B cell (primary cell): ENCODE results near the gene SMIM17. TPM values are rescaled to one million over a fixed set of nuclear protein-coding genes. Genes with fewer than 3 reads are reported as not detected.

Experiments used
- ATAC-seq: fragments of 200-7000 bp; cut with Tn5 transposase; one replicate; pipeline ENCODE4 v1.10.0; 2021; ENCODE audit warnings: low read depth, mild to moderate bottlenecking, moderate number of reproducible peaks, moderate library complexity
- CTCF ChIA-PET: fragments of 350-600 bp; sonication (Branson Sonifier 250); formaldehyde crosslinking; loops from one replicate; lab custom pipeline; 2021; ENCODE audit warnings: antibody characterized with exemption, inconsistent platforms; lab: Charles Lee
- POLR2A ChIA-PET: fragments of 350-600 bp; sonication (Branson Sonifier 250); formaldehyde crosslinking; loops from one replicate; lab custom pipeline; 2021; ENCODE audit warnings: antibody characterized with exemption; lab: Charles Lee
- DNase-seq: peaks from one replicate; pipeline ENCODE4 v3.0.0; 2013
- H2AFZ ChIP-seq: 2 replicates; pipeline ENCODE4 v1.6.1; 2012; ENCODE audit warnings: mild to moderate bottlenecking, low read depth, low read length; ENCODE audit not compliant: insufficient read depth, poor library complexity, severe bottlenecking
- H3K27ac ChIP-seq, 2 donors: 1 replicate in 1 of 2; 2 replicates in 1 of 2; pipeline ENCODE4 v1.5.1; 2012 to 2013; ENCODE audit warnings: low read length in 2 of 2, mild to moderate bottlenecking in 2 of 2, moderate library complexity in 1 of 2
- H3K27me3 ChIP-seq, 4 experiments: fragments of 200-600 bp in 1 of 4; sonication (generic) in 1 of 4; replicated peaks in 1 of 4; 1 replicate in 2 of 4; 2 replicates in 2 of 4; pipeline versions ENCODE4 v1.6.1 to v1.7.0; 2013 to 2016; ENCODE audit warnings: low read length in 3 of 4, mild to moderate bottlenecking in 2 of 4, mixed read lengths in 1 of 4, moderate library complexity in 1 of 4; ENCODE audit not compliant: insufficient read depth in 4 of 4, control insufficient read depth in 3 of 4; ENCODE audit errors: control extremely low read depth in 1 of 4
- H3K36me3 ChIP-seq, 2 experiments: replicated peaks in 1 of 2; 1 replicate in 1 of 2; 2 replicates in 1 of 2; pipeline versions ENCODE4 v1.6.1 to v1.7.1; 2013; ENCODE audit warnings: low read length in 1 of 2; ENCODE audit not compliant: insufficient read depth in 2 of 2, control insufficient read depth in 1 of 2; ENCODE audit errors: control extremely low read depth in 1 of 2, extremely low read depth in 1 of 2
- H3K4me1 ChIP-seq, 2 donors: fragments of 200-600 bp in 1 of 2; sonication (generic) in 1 of 2; 1 replicate in 1 of 2; 2 replicates in 1 of 2; pipeline versions ENCODE4 v1.5.1 to v1.6.1; 2013 to 2017; ENCODE audit warnings: low read length in 2 of 2; ENCODE audit not compliant: control insufficient read depth in 2 of 2, insufficient read depth in 2 of 2
- H3K4me2 ChIP-seq: replicated peaks from 2 replicates; pipeline ENCODE3; 2012; ENCODE audit warnings: mild to moderate bottlenecking, low read depth, low read length; ENCODE audit not compliant: poor library complexity, severe bottlenecking
- H3K4me3 ChIP-seq, 5 experiments: fragments of 200-600 bp in 1 of 5; sonication (generic) in 1 of 5; 1 replicate in 3 of 5; 2 replicates in 2 of 5; pipeline versions ENCODE4 v1.5.1 to v1.7.0; 2011 to 2016; ENCODE audit warnings: low read length in 4 of 5, mild to moderate bottlenecking in 4 of 5, low read depth in 2 of 5, control low read depth in 1 of 5, moderate library complexity in 1 of 5; ENCODE audit not compliant: insufficient read depth in 1 of 5; ENCODE audit errors: control extremely low read depth in 1 of 5, extremely low read depth in 1 of 5
- H3K79me2 ChIP-seq: fragments of 200-600 bp; sonication (generic); one replicate; pipeline ENCODE4 v1.6.0; 2016; ENCODE audit warnings: low read length; ENCODE audit not compliant: control insufficient read depth, insufficient read depth
- H3K9ac ChIP-seq: fragments of 200-600 bp; sonication (generic); 2 replicates; pipeline ENCODE4 v1.6.1; 2017; ENCODE audit warnings: mild to moderate bottlenecking, low read length, moderate library complexity
- H3K9me3 ChIP-seq, 3 donors: one replicate each; pipeline versions ENCODE4 v1.6.1 to v1.7.1; 2013; ENCODE audit warnings: low read length in 2 of 3; ENCODE audit not compliant: control insufficient read depth in 2 of 3, insufficient read depth in 1 of 3; ENCODE audit errors: control extremely low read depth in 1 of 3
- H4K20me1 ChIP-seq: 2 replicates; pipeline ENCODE4 v1.6.0; 2012; ENCODE audit warnings: mild to moderate bottlenecking, low read length; ENCODE audit not compliant: insufficient read depth, control insufficient read depth, poor library complexity, severe bottlenecking
- H3K27ac Mint-ChIP-seq: one replicate; pipeline ENCODE4 v1.8.0; 2021; ENCODE audit warnings: mixed read lengths
- H3K27me3 Mint-ChIP-seq: one replicate; pipeline ENCODE4 v1.8.0; 2021; ENCODE audit warnings: mixed read lengths
- H3K4me1 Mint-ChIP-seq: one replicate; pipeline ENCODE4 v1.8.0; 2021; ENCODE audit warnings: mixed read lengths
- H3K4me3 Mint-ChIP-seq: one replicate; pipeline ENCODE4 v1.8.0; 2021; ENCODE audit warnings: mixed read lengths
- H3K9me3 Mint-ChIP-seq: one replicate; pipeline ENCODE4 v1.8.0; 2022; ENCODE audit warnings: mixed read lengths; ENCODE audit not compliant: insufficient read depth
- EZH2 ChIP-seq: IDR thresholded peaks from 2 replicates; pipeline ENCODE4 v1.6.1; 2012; ENCODE audit warnings: borderline replicate concordance, low read depth, mild to moderate bottlenecking, moderate library complexity, low read length; ENCODE audit not compliant: insufficient read depth, poor library complexity, severe bottlenecking
- whole genome bisulfite sequencing: methylation state at CpG from one replicate; pipeline ENCODE4 v1.1.5; 2013; ENCODE audit warnings: missing lambda C conversion rate; ENCODE audit not compliant: insufficient coverage; 5-methylcytosine and 5-hydroxymethylcytosine counted together
- intact Hi-C: fragments of 100-400 bp; cut with micrococcal nuclease; formaldehyde crosslinking; loops from one replicate; pipeline ENCODE4 v1.10.0; 2022
- polyA plus RNA-seq: library from polyadenylated mRNA; depleted of rRNA; stranded (reverse); fragments of >200 nt; gene quantifications from 2 replicates; pipeline ENCODE4 v1.2.3, GENCODE V29; 2012
- total RNA-seq, 2 donors: library from RNA; stranded (reverse); fragments of 120-200 nt in 1 of 2; gene quantifications; 1 replicate in 1 of 2; 2 replicates in 1 of 2; pipeline versions ENCODE4 v1.2.3 to v1.2.4, GENCODE V29; 2013 to 2022
- TF ChIP-seq, protein P1 (sequence below): fragments of 200-600 bp; IDR thresholded peaks from one replicate; pipeline ENCODE4 v1.8.0; 2022; ENCODE audit warnings: antibody characterized with exemption, mild to moderate bottlenecking

SMIM17 gene
- total and polyA plus RNA-seq, 2 donors (not counting 1 experiment from before 2014, with no cell fraction given) = not detected

GRCh38 chr19:56601375-56601774, 41.6 kb upstream of the SMIM17 start:
- DNase-seq (no peak), ATAC-seq (no peak)
- H3K4me1 Mint-ChIP-seq = peaks cover 3% of the 10 kb centered on the region
- CTCF ChIA-PET = no interaction called here
- peaks cover 14% of the 10 kb centered on the region for H3K9me3 Mint-ChIP-seq
- no peaks in the 10 kb centered on the region for H3K27me3 Mint-ChIP-seq
- H3K4me2 ChIP-seq = no peak overlapping the region
- H3K4me3 Mint-ChIP-seq = no peak overlapping the region
- 100% methylated on average over 3 of the region's 3 CpGs for WGBS
- H3K4me3 ChIP-seq = no peak overlapping the region
- no peak overlapping the region for H3K27ac ChIP-seq
- POLR2A ChIA-PET = no interaction called here
- peaks cover 1 to 34% (median 29%) of the 10 kb centered on the region in 3 donors for H3K9me3 ChIP-seq
- peaks cover 74% of the 10 kb centered on the region for H3K79me2 ChIP-seq
- H3K4me1 ChIP-seq = peaks cover 0 to 2% of the 10 kb centered on the region in 2 donors
- intact Hi-C loops = no loop called here
- H4K20me1 ChIP-seq = no peaks in the 10 kb centered on the region
- peaks cover 0 to 21% of the 10 kb centered on the region in 2 experiments for H3K36me3 ChIP-seq
- TF ChIP-seq, protein P1, sequence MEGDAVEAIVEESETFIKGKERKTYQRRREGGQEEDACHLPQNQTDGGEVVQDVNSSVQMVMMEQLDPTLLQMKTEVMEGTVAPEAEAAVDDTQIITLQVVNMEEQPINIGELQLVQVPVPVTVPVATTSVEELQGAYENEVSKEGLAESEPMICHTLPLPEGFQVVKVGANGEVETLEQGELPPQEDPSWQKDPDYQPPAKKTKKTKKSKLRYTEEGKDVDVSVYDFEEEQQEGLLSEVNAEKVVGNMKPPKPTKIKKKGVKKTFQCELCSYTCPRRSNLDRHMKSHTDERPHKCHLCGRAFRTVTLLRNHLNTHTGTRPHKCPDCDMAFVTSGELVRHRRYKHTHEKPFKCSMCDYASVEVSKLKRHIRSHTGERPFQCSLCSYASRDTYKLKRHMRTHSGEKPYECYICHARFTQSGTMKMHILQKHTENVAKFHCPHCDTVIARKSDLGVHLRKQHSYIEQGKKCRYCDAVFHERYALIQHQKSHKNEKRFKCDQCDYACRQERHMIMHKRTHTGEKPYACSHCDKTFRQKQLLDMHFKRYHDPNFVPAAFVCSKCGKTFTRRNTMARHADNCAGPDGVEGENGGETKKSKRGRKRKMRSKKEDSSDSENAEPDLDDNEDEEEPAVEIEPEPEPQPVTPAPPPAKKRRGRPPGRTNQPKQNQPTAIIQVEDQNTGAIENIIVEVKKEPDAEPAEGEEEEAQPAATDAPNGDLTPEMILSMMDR = no peak
- no peak for TF ChIP-seq EZH2
- no peaks in the 10 kb centered on the region for H3K27me3 ChIP-seq
- no peak overlapping the region for H3K9ac ChIP-seq
- H2AFZ ChIP-seq = no peak overlapping the region
- no peak overlapping the region for H3K27ac Mint-ChIP-seq

DNA sequence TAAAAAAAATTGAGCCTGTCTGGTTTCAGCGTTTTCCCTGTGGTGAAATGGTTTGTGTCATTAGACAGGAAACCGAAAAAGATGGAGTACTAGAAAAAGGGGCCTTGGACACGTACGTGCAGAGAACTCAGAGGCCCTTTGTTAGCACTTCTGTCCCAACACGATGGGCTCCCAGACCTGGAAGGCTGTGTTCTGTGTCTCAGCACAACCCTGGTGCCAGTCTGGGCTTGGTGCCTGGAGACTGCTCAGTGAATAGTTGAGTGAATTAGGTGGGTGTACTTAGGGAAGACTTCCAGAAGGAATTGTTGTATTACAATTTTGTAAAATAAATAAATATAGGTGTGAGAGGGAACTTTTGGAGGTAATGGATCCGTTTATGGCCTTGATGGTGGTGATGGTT, 39.1 kb upstream of the SMIM17 start:
- 92% methylated on average over 5 of the region's 6 CpGs for WGBS
- H3K27me3 ChIP-seq = no peaks in the 10 kb centered on the region
- no peak overlapping the region for H3K4me3 Mint-ChIP-seq
- no peak overlapping the region for H3K27ac Mint-ChIP-seq
- H3K4me1 Mint-ChIP-seq = no peaks in the 10 kb centered on the region
- H3K27me3 Mint-ChIP-seq = no peaks in the 10 kb centered on the region
- H2AFZ ChIP-seq = no peak overlapping the region
- TF ChIP-seq, protein P1 = no peak
- TF ChIP-seq EZH2 = no peak
- H3K4me3 ChIP-seq = no peak overlapping the region
- ChIA-PET POLR2A (no interaction called here), CTCF (no interaction called here)
- H4K20me1 ChIP-seq = no peaks in the 10 kb centered on the region
- H3K4me2 ChIP-seq = no peak overlapping the region
- no peak for DNase-seq
- peaks cover 23% of the 10 kb centered on the region for H3K9me3 Mint-ChIP-seq
- no peaks in the 10 kb centered on the region for H3K4me1 ChIP-seq
- no peak for ATAC-seq
- peaks cover 0 to 22% of the 10 kb centered on the region in 2 experiments for H3K36me3 ChIP-seq
- peaks cover 1 to 50% (median 46%) of the 10 kb centered on the region in 3 donors for H3K9me3 ChIP-seq
- H3K79me2 ChIP-seq = peaks cover 80% of the 10 kb centered on the region
- intact Hi-C loops = no loop called here
- no peak overlapping the region for H3K9ac ChIP-seq
- no peak overlapping the region for H3K27ac ChIP-seq
